ENCODE measurements around the gene TMC1.

TMC1 gene

DNA sequence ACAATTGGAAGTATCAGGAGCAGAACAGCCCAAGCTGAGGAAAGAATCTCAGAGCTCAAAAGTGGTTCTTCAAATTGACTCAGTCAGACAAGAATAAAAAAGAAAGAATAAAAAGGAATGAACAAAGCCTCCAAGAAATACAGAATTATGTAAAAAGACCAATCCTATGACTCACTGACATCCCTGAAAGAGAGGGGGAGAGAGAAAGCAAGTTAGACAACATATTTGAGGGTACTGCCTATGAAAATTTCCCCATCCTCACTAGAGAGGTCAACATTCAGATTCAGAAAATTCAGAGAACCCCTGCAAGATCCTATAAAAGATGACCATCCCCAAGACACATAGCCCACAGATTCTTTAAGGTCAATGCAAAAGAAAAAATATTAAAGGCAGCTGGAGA lies 258.2 kb downstream of the TMC1 start:
- no peak for DNase-seq (ENCODE audit: low read depth)
- no peak overlapping the region for H3K4me3 ChIP-seq (ENCODE audit: low read depth, low read length)
- TF ChIP-seq, protein P1, sequence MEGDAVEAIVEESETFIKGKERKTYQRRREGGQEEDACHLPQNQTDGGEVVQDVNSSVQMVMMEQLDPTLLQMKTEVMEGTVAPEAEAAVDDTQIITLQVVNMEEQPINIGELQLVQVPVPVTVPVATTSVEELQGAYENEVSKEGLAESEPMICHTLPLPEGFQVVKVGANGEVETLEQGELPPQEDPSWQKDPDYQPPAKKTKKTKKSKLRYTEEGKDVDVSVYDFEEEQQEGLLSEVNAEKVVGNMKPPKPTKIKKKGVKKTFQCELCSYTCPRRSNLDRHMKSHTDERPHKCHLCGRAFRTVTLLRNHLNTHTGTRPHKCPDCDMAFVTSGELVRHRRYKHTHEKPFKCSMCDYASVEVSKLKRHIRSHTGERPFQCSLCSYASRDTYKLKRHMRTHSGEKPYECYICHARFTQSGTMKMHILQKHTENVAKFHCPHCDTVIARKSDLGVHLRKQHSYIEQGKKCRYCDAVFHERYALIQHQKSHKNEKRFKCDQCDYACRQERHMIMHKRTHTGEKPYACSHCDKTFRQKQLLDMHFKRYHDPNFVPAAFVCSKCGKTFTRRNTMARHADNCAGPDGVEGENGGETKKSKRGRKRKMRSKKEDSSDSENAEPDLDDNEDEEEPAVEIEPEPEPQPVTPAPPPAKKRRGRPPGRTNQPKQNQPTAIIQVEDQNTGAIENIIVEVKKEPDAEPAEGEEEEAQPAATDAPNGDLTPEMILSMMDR (IDR thresholded peaks at IDR 0.05; ENCODE audit: low read depth, low read length, missing control alignments), result no peak
- in situ Hi-C loops (cut with HindIII; ENCODE audit: low sequenced_read_pairs), result no loop called here

DNA sequence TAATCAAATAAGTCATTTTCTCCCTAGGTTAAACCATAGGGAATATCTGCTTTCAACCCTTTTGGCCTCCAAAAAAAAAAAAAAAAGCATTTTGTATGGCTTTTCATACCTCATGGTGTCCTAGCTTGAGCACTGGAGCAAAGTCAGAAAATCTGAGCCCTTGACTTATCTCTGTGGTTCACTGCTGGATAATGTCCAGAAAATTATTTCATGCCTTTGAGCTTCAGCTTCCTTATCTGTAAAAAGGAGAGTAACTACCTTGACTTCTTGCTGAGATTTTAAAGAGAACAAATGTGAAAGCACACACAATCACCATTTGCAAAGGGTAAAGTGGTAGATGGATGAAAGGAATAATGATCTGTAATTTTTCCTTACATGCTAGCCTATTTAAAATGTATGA lies 265.5 kb downstream of the TMC1 start:
- DNase-seq (ENCODE audit: low read depth), result no peak
- no peak overlapping the region for H3K4me3 ChIP-seq (ENCODE audit: low read depth, low read length)
- TF ChIP-seq, protein P1 (IDR thresholded peaks at IDR 0.05; ENCODE audit: low read depth, low read length, missing control alignments), result no peak
- in situ Hi-C loops (cut with HindIII; ENCODE audit: low sequenced_read_pairs), result no loop called here

DNA sequence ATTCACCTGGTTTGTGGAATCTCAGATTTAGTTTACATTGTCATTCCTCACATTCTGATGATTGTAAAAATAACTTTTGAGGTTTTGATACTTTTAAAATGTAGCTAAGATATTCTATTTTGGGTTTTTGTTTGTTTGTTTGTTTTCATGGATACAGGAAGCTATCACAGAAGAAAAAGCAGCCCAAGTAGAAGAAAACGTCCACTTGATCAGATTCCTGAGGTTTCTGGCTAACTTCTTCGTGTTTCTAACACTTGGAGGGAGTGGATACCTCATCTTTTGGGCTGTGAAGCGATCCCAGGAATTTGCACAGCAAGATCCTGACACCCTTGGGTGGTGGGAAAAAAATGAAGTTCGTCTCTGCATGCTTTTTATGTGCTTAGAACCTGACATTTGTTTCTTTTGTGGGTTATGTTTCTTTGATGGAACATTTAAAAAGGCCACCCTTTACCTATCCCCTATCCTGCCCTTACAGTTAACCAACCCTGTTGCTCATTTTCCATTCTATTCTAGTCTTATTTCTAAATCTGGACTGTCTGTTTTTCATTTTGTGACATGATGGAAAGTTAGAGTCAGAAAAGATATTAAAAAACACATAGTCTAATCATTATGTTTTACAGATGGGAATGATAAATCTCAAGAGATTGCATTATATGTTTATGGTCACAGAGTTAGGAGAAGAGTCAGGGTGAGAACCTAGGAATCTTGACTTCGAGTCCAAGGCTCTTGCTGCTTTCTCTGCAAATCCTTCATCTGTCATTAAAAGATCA lies 267.7 kb downstream of the TMC1 start:
- DNase-seq (ENCODE audit: low read depth), result no peak
- TF ChIP-seq, protein P1 (IDR thresholded peaks at IDR 0.05; ENCODE audit: low read depth, low read length, missing control alignments), result no peak
- in situ Hi-C loops (cut with HindIII; ENCODE audit: low sequenced_read_pairs), result no loop called here
- H3K4me3 ChIP-seq (ENCODE audit: low read depth, low read length), result no peak overlapping the region

DNA sequence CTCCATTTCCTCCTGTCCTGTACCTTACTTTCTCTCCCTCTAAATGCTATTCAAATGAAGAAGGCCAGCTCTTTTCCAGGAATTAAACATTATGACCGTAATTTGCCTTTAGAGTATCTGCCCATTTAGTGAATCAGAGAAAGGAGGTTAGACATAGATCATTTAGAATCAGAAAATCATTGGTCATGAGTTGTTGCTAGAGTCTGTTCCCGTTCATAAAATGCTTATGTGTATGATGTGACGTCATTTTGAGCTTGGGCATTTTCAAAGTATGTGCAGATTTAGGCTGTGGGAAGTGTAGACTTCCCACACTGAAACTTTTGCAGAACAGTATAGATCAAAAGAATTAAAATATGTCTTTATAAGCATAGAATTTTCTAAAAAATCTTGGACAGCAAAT lies 268.5 kb downstream of the TMC1 start:
- no peak for DNase-seq (ENCODE audit: low read depth)
- TF ChIP-seq, protein P1 (IDR thresholded peaks at IDR 0.05; ENCODE audit: low read depth, low read length, missing control alignments), result no peak
- in situ Hi-C loops (cut with HindIII; ENCODE audit: low sequenced_read_pairs), result no loop called here

DNA sequence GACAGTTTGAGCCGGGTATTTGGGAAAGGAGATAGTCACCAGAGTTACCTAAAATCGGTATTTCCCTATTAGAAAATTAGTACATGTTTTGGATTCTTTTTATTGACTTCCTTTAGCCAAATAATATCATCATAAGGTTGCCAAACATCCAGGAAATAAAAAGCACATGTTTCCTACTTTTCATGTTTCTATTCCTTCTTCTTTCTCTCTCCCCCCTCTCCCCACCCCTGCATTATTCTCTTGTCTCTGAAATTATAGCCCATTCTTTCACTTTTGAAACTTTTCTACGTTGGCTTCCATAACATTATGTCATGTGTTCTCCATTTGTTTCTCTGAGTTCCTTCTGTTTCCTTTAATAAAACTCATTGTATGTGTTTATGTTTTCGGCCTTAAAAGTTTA lies 269.6 kb downstream of the TMC1 start:
- in situ Hi-C loops (cut with HindIII; ENCODE audit: low sequenced_read_pairs), result no loop called here
- H3K4me3 ChIP-seq (ENCODE audit: low read depth, low read length), result no peak overlapping the region
- DNase-seq (ENCODE audit: low read depth), result no peak
- TF ChIP-seq, protein P1 (IDR thresholded peaks at IDR 0.05; ENCODE audit: low read depth, low read length, missing control alignments), result no peak

More for the DNA sequence above, 268.5 kb downstream of the TMC1 start:
- H3K4me3 ChIP-seq (ENCODE audit: low read depth, low read length), result no peak overlapping the region

DNA sequence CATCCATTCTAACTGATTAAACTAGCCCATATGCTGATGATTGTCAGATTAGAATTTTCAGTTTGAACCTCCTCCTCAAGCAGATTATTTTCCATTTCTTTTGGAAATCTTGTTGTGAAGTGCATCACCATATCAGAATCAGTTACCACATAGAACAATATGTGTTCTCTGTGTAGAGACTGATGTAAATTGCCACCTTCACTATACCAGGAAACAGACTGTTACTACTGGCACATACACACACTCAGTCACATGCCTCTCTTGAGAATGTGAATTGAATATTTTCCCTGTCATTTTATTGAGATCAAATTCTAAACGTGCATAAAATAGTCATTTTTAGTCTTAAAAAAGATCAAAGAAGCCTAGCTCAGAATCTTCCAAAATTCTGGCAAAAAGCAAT lies 270.0 kb downstream of the TMC1 start:
- no peak overlapping the region for H3K4me3 ChIP-seq (ENCODE audit: low read depth, low read length)
- in situ Hi-C loops (cut with HindIII; ENCODE audit: low sequenced_read_pairs), result no loop called here
- TF ChIP-seq, protein P1 (IDR thresholded peaks at IDR 0.05; ENCODE audit: low read depth, low read length, missing control alignments), result no peak
- DNase-seq (ENCODE audit: low read depth), result no peak
